LoVo (cell line): Measurements from ENCODE around the gene CDH16.
"Not testable (repeated sequence)": the region's sequence is repeated elsewhere in the genome, so short reads cannot be mapped to it uniquely, and the experiment has no call there.

Experiments
- DNase-seq: peaks from one replicate; pipeline ENCODE4 v3.0.0-alpha.2; 2016; ENCODE audit warnings: low spot score

CDH16 gene

GRCh38 chr16:66918803-66919568 is at the start of gene CDH16:
Gene CDH16 (minus strand): TSS chr16:66918885. CDS start chr16:66918065, 820 bp downstream.
- DNase-seq = no peak

DNA sequence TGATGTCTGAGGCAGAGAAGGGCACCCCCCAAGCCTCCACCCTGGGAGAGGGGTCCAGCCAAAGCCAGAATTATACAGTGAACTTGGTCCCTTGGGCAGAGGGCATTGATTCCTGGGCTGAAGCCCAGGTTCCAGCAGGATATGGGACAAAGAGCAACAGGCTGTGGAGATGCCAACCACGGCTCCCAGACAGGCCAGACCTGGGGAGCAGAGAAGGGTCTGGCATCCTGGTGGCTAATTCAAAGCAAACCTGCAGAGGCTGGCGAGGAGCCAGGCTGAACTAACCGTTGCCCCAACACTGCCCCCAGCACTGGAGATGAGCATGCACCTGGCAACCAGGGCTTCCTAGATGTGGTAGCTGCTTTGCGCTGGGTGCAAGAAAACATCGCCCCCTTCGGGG is 45.4 kb upstream of the CDH16 start:
- DNase-seq = no peak

GRCh38 chr16:66961914-66962313 is 43.2 kb upstream of the CDH16 start:
- DNase-seq = no peak

GRCh38 chr16:66961065-66961744 is 42.5 kb upstream of the CDH16 start, which contains the start of gene CES3:
Gene CES3 (plus strand): TSS chr16:66961266. CDS start chr16:66961308, 42 bp downstream.
- DNase-seq = peak; percentile 71

- DNase-seq = no peak
These were observed 41.6 kb upstream of the CDH16 start for GRCh38 chr16:66960270-66960669.

DNA sequence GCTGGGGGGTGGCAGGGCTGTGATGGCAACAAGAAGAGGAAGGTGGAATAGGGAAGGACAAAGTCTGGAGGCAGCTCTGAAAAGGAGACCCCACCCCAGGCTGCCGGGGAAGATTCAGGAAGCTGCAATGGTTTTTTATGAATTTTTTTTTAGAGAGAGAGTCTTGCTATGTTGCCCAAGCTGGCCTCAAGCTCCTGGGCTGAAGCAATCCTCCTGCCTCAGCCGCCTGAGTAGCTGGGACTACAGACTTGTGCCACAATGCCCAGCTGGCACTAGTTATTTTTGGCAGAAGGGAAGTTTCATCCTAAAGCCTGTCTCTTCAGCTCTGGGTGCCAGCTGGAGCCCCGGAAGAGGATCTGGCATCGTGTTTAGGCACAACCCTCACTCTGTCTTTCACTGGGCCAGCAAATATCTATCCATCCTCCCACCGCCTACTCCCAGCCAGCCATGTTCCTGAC is 41.0 kb upstream of the CDH16 start:
- no peak for DNase-seq

DNA sequence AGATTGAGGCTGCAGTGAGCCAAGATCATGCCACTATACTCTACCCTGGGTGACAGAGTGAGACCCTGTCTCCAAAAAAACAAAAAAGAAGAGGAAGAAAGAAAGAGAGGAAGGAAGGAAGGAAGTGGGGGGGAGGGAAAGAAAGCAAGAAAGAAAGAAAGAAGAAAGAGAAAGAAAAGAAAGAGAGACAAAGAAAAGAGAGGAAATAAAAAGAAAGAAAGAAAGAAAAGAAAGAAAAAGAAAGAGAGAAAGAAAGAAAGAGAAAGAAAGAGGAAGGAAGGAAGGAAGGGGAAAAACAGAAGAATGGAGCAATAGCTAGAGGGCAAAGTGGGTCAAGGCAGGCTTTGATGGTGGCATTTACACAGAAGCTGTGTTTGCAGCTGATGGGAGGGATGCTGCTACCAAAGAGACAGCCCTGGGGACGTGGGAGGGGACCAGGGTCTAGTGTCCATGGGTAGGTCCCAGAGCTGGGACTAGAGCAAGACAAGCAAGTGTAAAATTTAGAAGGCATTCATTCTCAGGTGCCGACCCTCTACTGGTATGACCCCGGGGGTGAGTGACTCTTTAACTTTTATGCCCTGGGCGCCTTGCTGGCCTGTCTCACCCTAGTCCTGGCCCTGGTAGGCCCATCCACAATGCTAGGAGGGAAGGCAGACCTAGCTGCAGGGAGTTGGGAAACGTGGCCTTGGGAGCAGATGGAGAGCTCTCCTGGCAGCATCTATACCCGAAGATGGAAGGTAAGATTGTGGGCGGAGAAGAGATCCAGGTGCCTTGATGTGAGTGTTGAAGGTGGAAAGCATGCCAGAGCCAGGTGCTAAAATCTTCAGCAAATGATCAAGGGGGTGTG is 40.4 kb upstream of the CDH16 start:
- no peak for DNase-seq

DNA sequence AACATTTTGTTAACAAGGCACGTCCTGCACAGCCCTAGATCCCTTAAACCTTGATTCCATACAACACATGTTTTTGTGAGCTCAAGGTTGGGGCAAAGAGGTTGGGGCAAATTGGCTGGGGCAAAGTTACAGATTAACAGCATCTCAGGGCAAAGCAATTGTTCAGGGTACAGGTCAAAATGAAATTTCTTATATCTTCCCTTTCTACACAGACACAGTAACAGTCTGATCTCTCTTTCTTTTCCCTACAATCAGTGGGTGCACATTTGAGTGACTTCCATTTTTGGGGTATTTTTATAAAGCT is 37.4 kb upstream of the CDH16 start:
- not testable (repeated sequence) for DNase-seq

GRCh38 chr16:66955363-66956153 is 36.9 kb upstream of the CDH16 start:
- DNase-seq = not testable (repeated sequence)

GRCh38 chr16:66954097-66954659 is 35.5 kb upstream of the CDH16 start:
- peak; percentile 77 for DNase-seq

DNA sequence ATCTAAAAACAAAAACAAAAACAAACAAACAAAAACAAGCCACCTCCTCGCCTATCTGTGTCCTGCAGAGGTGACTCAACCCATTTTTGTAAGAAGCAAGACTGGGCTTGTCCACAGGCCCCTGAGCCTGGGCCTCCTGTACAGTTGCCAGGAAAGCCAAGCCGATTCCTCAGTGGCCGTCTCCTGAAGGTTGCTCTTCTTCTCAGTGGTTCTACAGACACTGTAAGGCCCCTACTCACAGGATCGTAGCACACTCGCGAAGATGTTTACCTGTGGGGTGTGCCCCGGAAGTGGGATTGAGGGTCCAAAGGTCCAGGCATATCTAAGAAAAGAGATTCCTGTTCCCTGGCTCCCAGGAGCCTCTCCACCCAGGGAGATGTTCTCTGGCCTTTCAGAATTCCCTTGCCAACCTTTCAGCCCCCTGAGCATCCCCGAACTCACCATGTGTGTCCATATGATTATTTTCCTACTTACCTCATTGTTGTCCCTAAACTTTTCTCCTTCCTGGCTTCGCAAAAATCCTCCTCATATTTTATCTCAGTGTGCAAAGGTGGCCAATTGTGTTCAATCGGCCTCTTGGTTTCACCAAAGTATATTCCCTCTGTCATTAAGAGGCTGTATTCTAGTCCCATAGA is 34.9 kb upstream of the CDH16 start:
- DNase-seq = peak; percentile 80

DNA sequence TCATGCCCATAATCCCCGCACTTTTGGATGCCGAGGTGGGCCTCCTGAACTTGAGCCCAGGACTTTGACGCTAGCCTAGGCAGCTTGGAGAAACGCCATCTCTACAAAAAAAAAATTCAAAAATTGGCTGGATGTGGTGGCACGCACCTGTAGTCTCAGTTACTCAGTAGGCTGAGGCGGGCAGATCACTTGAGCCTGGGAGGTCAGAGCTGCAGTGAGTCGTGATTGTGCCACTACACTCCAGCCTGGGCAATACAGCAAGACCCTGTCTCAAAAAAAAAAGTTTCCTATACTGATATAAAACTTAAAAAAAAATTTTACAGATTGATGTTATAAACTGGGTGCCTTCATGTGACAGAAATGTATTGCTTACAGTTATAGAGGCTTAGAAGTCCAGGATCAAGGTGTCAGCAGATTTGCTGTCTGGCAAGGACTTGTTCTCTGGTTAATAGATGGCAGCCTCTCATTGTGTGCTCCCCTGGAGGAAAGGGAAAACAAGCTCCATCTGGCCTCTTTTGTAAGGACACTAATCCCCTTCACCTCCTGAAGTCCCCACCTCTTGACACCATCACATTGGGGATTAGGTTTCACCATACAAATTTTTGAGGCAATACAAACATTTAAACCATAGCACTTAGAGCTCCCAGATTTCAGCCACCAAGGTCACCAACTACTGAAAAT is 33.9 kb upstream of the CDH16 start:
- DNase-seq = no peak

DNA sequence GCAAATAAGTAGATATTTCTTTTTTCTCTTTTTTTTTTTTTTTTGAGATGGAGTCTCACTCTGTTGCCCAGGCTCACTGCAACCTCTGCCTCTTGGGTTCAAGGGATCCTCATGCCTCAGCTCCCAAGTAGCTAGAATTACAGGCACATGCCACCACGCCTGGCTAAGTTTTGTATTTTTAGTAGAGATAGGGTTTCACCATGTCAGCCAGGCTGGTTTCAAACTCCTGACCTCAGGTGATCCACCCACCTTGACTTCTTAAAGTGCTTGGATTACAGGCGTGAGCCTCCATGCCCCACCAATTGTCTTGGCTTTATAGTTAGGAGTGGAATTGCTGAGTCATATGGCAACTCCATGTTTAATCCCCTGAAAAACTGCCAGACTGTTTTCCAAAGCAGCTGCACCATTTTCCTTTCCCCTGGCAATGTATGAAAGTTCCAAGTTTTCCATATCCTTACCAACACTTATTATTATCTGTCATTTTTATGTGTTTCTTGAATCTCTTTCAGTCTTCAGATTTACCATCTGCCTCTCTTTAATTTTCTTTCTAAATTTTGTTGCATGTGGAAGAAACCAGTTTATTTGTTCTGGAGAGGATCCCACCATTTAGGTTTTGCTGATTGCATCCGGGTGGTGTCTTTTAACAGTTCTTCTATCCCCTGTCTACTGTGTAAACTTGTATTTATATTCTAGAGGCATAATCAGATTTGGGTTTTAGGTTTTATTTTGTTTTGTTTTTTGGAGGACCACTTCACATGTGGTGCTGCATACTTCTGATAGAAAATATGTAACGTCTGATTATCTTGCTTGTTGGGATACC is 32.5 kb upstream of the CDH16 start:
- no peak for DNase-seq

GRCh38 chr16:66950437-66950836 is 31.8 kb upstream of the CDH16 start:
- DNase-seq = no peak

- DNase-seq = no peak
These were observed 30.8 kb upstream of the CDH16 start for GRCh38 chr16:66949472-66949871.

- DNase-seq = no peak
These were observed 30.1 kb upstream of the CDH16 start for GRCh38 chr16:66948837-66949225.

GRCh38 chr16:66948134-66948836 is 29.6 kb upstream of the CDH16 start:
- no peak for DNase-seq

DNA sequence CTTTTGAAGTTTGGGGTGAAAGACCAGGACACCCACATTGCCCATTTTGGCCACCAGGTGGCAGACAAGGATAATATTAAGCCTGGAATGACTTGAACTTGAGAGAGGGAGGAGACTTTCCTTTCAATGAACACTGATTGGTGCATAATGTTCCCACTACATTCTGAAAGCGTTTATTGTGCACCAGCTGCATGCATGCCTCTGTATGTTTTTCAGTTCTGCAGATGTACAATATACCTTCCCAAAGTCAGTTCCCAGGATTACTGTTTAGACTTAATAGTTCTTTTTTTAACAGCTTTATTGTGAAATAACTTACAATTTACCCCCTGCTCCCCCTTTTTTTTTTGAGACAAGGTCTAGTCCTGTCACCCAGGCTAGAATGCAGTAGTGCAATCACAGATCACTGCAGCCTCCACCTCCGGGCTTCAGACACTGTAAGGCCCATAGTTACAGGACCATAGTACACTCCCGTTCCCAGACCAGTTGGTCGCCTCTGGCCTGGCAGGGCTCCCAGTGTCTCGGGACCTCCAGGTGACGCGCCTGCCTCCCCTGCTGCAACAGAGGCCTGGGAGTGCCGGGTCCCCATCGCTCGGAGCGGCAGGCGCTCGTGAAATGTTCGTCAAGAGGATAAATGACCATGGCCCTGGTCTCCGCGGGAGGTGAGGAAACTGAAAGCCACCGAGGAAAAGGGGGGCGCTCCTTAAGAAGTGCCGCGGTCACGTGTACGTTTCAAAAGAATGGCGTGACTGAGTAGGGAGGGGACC is 28.8 kb upstream of the CDH16 start:
- DNase-seq = peak; percentile 84
